Body of pancreas (tissue), 4 donors: Measurements from ENCODE around the gene FRRS1. TPM values are rescaled to one million over a fixed set of nuclear protein-coding genes. Genes with fewer than 3 reads are reported as not detected.
A peak's percentile ranks its signal among the peaks of the same experiment; 100 is the strongest.

ENCODE experiments used
- ATAC-seq: fragments of 150-250 bp; one replicate; pipeline ENCODE4 v1.9.1; 2016
- DNase-seq, 4 donors: peaks; one replicate each; pipeline ENCODE4 v3.0.0-alpha.2; 2019
- H3K27ac ChIP-seq, 4 donors: fragments of 200-600 bp; sonication (generic); 1 replicate in 3 of 4; 2 replicates in 1 of 4; pipeline versions ENCODE4 v1.5.1 to v1.6.1; 2016 to 2019; ENCODE audit warnings: mild to moderate bottlenecking in 1 of 4, mixed read lengths in 1 of 4, moderate library complexity in 1 of 4
- H3K27me3 ChIP-seq, 2 donors: fragments of 200-600 bp; sonication (generic); one replicate each; pipeline ENCODE4 v1.6.0; 2016; ENCODE audit warnings: mild to moderate bottlenecking in 1 of 2
- H3K36me3 ChIP-seq, 2 donors: fragments of 200-600 bp; sonication (generic); replicated peaks in 1 of 2; 2 replicates each; pipeline ENCODE4 v1.5.1; 2016; ENCODE audit warnings: low read depth in 2 of 2; ENCODE audit not compliant: insufficient read depth in 1 of 2
- H3K4me1 ChIP-seq: fragments of 200-600 bp; sonication (generic); one replicate; pipeline ENCODE4 v1.6.0; 2016
- H3K4me3 ChIP-seq, 2 donors: fragments of 200-600 bp; sonication (generic); 1 replicate in 1 of 2; 2 replicates in 1 of 2; pipeline ENCODE4 v1.5.1; 2016 to 2019
- H3K9me3 ChIP-seq, 3 donors: fragments of 200-600 bp; sonication (generic); 1 replicate in 2 of 3; 2 replicates in 1 of 3; pipeline ENCODE4 v1.5.1; 2016
- POLR2A ChIP-seq, 3 donors: fragments of 450-650 bp; IDR thresholded peaks; one replicate each; pipeline ENCODE4 v1.6.1; 2016; ENCODE audit warnings: antibody characterized with exemption in 3 of 3, mild to moderate bottlenecking in 2 of 3
- WGBS, 2 donors: methylation state at CpG; one replicate each; pipeline ENCODE4 v1.1.5; 2017; 5-methylcytosine and 5-hydroxymethylcytosine counted together
- intact Hi-C: fragments of 100-400 bp; cut with DNase I; formaldehyde crosslinking; loops from one replicate; pipeline ENCODE4 v1.15.1; 2023
- total RNA-seq, 2 donors: library from RNA; depleted of rRNA; stranded (reverse); fragments of >200 nt; gene quantifications; one replicate each; pipeline ENCODE4 v1.1.0, GENCODE V29; 2016
- TF ChIP-seq, protein P1 (sequence below), 7 experiments: fragments of 450-650 bp in 4 of 7; fragments of 200-600 bp in 3 of 7; sonication (generic) in 3 of 7; IDR thresholded peaks; one replicate each; pipeline ENCODE4 v1.5.1; 2016 to 2019; ENCODE audit warnings: antibody characterized with exemption in 7 of 7

Gene FRRS1
- total RNA-seq, 2 donors from 2014 or later, result 2.0 to 2.3 TPM

DNA sequence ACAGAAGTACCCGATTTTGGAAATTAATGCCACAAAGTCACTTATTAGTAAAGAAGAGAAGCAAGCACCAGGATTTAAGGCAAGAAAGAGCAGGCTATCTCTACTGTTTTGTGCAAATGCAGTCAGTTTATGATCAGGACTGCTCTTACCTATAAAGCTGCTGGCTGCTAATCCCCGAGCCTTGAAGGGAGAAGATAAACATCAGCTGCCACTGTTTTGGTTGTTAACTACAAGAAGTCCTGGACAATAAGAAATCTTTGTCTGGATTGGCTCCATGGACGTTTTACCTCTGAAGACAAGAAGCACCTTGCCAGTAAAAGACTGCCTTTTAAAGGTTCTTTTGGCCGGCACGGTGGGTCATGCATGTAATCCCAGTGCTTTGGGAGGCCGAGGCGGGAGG is 21.4 kb downstream of the FRRS1 start:
- Histone ChIP-seq H3K27ac (no peak overlapping the region), H3K4me3 (no peak overlapping the region), H3K9me3 (no peaks in the 10 kb centered on the region), H3K4me1 (no peaks in the 10 kb centered on the region), H3K27me3 (no peaks in the 10 kb centered on the region), H3K36me3 (no peaks in the 10 kb centered on the region)
- ATAC-seq, result no peak
- WGBS, 2 donors, result 90 to 91% methylated on average over 7 of the region's 7 CpGs
- no peak for TF ChIP-seq POLR2A (IDR thresholded peaks at IDR 0.05)
- intact Hi-C loops, result no loop called here
- DNase-seq, result no peak

- intact Hi-C loops, result no loop called here
- WGBS, 2 donors, result 42 to 57% methylated on average over 1 of the region's 1 CpG
- no peak for DNase-seq
- TF ChIP-seq, protein P1, sequence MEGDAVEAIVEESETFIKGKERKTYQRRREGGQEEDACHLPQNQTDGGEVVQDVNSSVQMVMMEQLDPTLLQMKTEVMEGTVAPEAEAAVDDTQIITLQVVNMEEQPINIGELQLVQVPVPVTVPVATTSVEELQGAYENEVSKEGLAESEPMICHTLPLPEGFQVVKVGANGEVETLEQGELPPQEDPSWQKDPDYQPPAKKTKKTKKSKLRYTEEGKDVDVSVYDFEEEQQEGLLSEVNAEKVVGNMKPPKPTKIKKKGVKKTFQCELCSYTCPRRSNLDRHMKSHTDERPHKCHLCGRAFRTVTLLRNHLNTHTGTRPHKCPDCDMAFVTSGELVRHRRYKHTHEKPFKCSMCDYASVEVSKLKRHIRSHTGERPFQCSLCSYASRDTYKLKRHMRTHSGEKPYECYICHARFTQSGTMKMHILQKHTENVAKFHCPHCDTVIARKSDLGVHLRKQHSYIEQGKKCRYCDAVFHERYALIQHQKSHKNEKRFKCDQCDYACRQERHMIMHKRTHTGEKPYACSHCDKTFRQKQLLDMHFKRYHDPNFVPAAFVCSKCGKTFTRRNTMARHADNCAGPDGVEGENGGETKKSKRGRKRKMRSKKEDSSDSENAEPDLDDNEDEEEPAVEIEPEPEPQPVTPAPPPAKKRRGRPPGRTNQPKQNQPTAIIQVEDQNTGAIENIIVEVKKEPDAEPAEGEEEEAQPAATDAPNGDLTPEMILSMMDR (IDR thresholded peaks at IDR 0.05), result no peak
- no peak for TF ChIP-seq POLR2A (IDR thresholded peaks at IDR 0.05)
- Histone ChIP-seq H3K36me3 (no peaks in the 10 kb centered on the region), H3K9me3 (no peaks in the 10 kb centered on the region), H3K4me1 (no peaks in the 10 kb centered on the region), H3K4me3 (no peak overlapping the region), H3K27ac (no peak overlapping the region), H3K27me3 (no peaks in the 10 kb centered on the region)
- no peak for ATAC-seq
Observed at GRCh38 chr1:99740141-99740540, 26.3 kb downstream of the FRRS1 start.

GRCh38 chr1:99738858-99739465 is 27.5 kb downstream of the FRRS1 start:
- intact Hi-C loops, result no loop called here
- 52 to 74% methylated on average over 6 of the region's 6 CpGs for WGBS, 2 donors
- no peaks in the 10 kb centered on the region for H3K36me3 ChIP-seq

DNA sequence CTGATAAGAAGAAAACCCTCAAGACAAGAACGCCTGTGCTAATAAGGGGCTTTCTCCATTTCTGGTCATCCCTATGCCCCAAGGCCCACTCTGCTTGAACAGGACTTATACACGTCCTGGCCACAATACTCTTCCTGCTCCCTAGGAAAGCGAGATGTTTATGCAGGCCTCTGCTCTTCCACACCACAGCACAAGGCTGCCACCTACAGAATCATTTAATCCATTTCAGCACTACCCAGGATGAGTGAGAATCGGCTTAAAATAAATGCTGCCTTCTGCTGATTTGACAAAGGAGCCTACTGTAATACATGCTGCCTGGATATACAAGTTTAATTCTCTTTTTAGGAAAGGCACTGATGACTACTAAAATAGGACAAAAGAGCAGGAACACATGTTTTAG is 29.4 kb downstream of the FRRS1 start:
- Histone ChIP-seq H3K27me3 (no peaks in the 10 kb centered on the region), H3K4me1 (no peaks in the 10 kb centered on the region), H3K9me3 (no peaks in the 10 kb centered on the region), H3K36me3 (no peaks in the 10 kb centered on the region), H3K4me3 (no peak overlapping the region), H3K27ac (no peak overlapping the region)
- ATAC-seq, result no peak
- no peak for TF ChIP-seq POLR2A (IDR thresholded peaks at IDR 0.05)
- TF ChIP-seq, protein P1 (IDR thresholded peaks at IDR 0.05), result peak in 1 of 7 experiments; percentile 22
- intact Hi-C loops, result no loop called here
- WGBS, 2 donors, result 51 to 63% methylated on average over 4 of the region's 4 CpGs
- no peak for DNase-seq

More at GRCh38 chr1:99738858-99739465, 27.5 kb downstream of the FRRS1 start:
- Histone ChIP-seq H3K9me3 (no peaks in the 10 kb centered on the region), H3K27me3 (no peaks in the 10 kb centered on the region), H3K4me3 (no peak overlapping the region), H3K27ac (no peak overlapping the region), H3K4me1 (no peaks in the 10 kb centered on the region)
- ATAC-seq, result no peak
- no peak for TF ChIP-seq POLR2A (IDR thresholded peaks at IDR 0.05)
- TF ChIP-seq, protein P1 (IDR thresholded peaks at IDR 0.05), result no peak
- DNase-seq, result no peak

GRCh38 chr1:99735852-99736251 is 30.6 kb downstream of the FRRS1 start:
- no peaks in the 10 kb centered on the region for H3K27me3 ChIP-seq
- H3K4me1 ChIP-seq, result no peaks in the 10 kb centered on the region
- 61 to 100% methylated on average over 2 of the region's 2 CpGs for WGBS, 2 donors
- H3K4me3 ChIP-seq, result no peak overlapping the region
- H3K36me3 ChIP-seq, result no peaks in the 10 kb centered on the region
- intact Hi-C loops, result no loop called here
- H3K9me3 ChIP-seq, result no peaks in the 10 kb centered on the region
- no peak for ATAC-seq
- TF ChIP-seq POLR2A (IDR thresholded peaks at IDR 0.05), result no peak
- TF ChIP-seq, protein P1 (IDR thresholded peaks at IDR 0.05), result no peak
- DNase-seq, result no peak
- no peak overlapping the region for H3K27ac ChIP-seq
